Measurements from ENCODE around the gene OTOP2.

- no peak for TF ChIP-seq CTCF (IDR thresholded peaks at IDR 0.05; ENCODE audit: insufficient read depth, low read length, poor library complexity, severe bottlenecking)
- no peak for TF ChIP-seq EZH2phosphoT487 (conservative IDR thresholded peaks at IDR 0.05; ENCODE audit: low read length)
Observed at GRCh38 chr17:74920642-74921025, 3.4 kb upstream of the OTOP2 start.

Measured in SU-DHL-6 (cell line).